BJ (cell line): ENCODE results near the gene EDDM3A. TPM values are rescaled to one million over a fixed set of nuclear protein-coding genes. Genes with fewer than 3 reads are reported as not detected.
"Not testable (repeated sequence)": the region's sequence is repeated elsewhere in the genome, so short reads cannot be mapped to it uniquely, and the experiment has no call there.

Source experiments
- CTCF ChIA-PET: fragments of 350-600 bp; formaldehyde crosslinking; extraction: SDS; loops from one replicate; lab custom pipeline; 2021; ENCODE audit warnings: antibody characterized with exemption, inconsistent platforms; lab: Yijun Ruan, JAX
- POLR2A ChIA-PET: fragments of 300-600 bp; sonication (Branson Sonifier 250); formaldehyde crosslinking; extraction: SDS; loops from one replicate; lab custom pipeline; 2021; ENCODE audit warnings: antibody characterized with exemption; lab: Charles Lee
- DNase-seq: peaks from one replicate; pipeline ENCODE4 v3.0.0-alpha.2; 2011; ENCODE audit warnings: low read depth
- H3K27me3 ChIP-seq: 2 replicates; pipeline ENCODE4 v1.6.0; 2011; ENCODE audit warnings: low read length; ENCODE audit not compliant: control insufficient read depth, insufficient read depth
- H3K36me3 ChIP-seq: 2 replicates; pipeline ENCODE4 v1.5.1; 2011; ENCODE audit warnings: low read length; ENCODE audit not compliant: control insufficient read depth, insufficient read depth
- H3K4me3 ChIP-seq: 2 replicates; pipeline ENCODE4 v1.5.1; 2011; ENCODE audit warnings: low read depth, mild to moderate bottlenecking, control low read depth, low read length
- polyA plus RNA-seq: library from polyadenylated mRNA; depleted of rRNA; stranded (reverse); fragments of >200 nt; gene quantifications from 2 replicates; pipeline ENCODE4 v1.2.3, GENCODE V29; 2011
- TF ChIP-seq, protein P1 (sequence below): IDR thresholded peaks from 2 replicates; pipeline ENCODE4 v1.5.1; 2011; ENCODE audit warnings: low read depth, mild to moderate bottlenecking, control low read depth, inconsistent platforms, low read length, moderate library complexity; ENCODE audit not compliant: insufficient read depth

Gene EDDM3A
- polyA plus RNA-seq, 1 experiment, result not detected

DNA sequence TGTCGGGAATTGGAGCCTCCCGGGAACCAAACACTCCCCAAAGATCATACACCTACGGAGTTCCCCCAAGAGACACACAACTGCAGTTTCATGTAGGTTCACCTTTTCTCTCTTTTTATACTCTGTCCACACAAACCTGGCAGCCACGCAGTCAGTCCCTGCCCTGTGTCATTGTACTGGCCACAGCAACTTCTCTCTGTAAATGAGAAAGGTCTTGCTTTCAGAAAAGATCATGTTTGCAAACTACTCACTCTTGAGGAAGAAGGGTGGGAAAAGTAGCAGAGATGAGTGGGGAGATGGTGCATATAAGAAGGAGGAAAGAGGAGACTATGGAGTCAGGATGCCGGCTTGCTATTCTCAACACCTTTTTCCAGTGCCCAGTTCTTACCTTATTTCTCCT lies 46.8 kb upstream of the EDDM3A start:
- Histone ChIP-seq H3K4me3 (no peak overlapping the region), H3K36me3 (no peaks in the 10 kb centered on the region), H3K27me3 (no peaks in the 10 kb centered on the region)
- POLR2A ChIA-PET, result no interaction called here
- no peak for DNase-seq
- CTCF ChIA-PET, result interaction anchor here (0.9 kb wide), 1 partner anchor 157 kb away, joined by 3 read pairs; no protein-coding TSS in a partner anchor
- TF ChIP-seq, protein P1, sequence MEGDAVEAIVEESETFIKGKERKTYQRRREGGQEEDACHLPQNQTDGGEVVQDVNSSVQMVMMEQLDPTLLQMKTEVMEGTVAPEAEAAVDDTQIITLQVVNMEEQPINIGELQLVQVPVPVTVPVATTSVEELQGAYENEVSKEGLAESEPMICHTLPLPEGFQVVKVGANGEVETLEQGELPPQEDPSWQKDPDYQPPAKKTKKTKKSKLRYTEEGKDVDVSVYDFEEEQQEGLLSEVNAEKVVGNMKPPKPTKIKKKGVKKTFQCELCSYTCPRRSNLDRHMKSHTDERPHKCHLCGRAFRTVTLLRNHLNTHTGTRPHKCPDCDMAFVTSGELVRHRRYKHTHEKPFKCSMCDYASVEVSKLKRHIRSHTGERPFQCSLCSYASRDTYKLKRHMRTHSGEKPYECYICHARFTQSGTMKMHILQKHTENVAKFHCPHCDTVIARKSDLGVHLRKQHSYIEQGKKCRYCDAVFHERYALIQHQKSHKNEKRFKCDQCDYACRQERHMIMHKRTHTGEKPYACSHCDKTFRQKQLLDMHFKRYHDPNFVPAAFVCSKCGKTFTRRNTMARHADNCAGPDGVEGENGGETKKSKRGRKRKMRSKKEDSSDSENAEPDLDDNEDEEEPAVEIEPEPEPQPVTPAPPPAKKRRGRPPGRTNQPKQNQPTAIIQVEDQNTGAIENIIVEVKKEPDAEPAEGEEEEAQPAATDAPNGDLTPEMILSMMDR, result no peak

DNA sequence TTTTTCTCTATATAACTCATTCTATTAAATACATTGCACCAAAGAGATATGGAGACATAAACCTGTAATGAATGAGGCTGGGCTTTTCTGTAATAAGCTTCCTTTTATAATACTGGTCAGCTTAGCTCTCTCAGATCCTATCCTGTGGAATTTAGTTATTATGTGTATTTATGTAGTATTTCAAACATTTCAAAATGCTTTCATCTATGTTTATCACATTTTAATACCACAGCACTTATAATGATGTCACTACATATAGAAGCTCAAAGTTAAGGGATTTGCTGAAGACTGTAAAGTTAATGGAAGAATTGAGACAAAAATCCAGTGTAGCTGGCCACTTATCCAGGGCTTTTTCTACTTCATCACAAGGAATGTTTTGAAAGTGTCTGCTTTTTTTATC lies 45.8 kb upstream of the EDDM3A start:
- ChIA-PET CTCF (interaction anchor here (1.1 to 1.7 kb wide), 3 partner anchors 9 to 158 kb away, joined by 4 to 8 read pairs (median 5); no protein-coding TSS in a partner anchor), POLR2A (no interaction called here)
- TF ChIP-seq, protein P1, result no peak

DNA sequence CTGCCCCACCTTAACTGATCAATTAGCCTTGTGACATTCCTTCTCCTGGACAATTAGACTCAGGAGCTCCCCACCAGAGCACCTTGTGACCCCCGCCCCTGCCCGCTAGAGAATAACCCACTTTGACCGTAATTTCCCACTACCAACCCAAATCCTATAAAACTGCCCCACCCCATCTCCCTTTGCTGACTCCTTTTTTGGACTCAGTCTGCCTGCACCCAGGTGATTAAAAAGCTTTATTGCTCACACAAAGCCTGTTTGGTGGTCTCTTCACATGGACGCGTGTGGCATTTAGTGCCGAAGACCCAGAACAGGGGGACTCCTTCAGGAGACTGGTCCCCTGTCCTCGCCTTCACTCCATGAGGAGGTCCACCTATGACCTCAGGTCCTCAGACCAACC lies 44.7 kb upstream of the EDDM3A start:
- CTCF ChIA-PET, result interaction anchor here (0.6 to 1.7 kb wide), 2 partner anchors 9 to 155 kb away, joined by 3 to 5 read pairs; no protein-coding TSS in a partner anchor
- DNase-seq, H3K4me3 ChIP-seq, POLR2A ChIA-PET, H3K36me3 ChIP-seq, H3K27me3 ChIP-seq: not testable (repeated sequence)

More for the DNA sequence above, 45.8 kb upstream of the EDDM3A start:
- Histone ChIP-seq H3K36me3 (no peaks in the 10 kb centered on the region), H3K4me3 (no peak overlapping the region), H3K27me3 (no peaks in the 10 kb centered on the region)
- DNase-seq, result no peak

DNA sequence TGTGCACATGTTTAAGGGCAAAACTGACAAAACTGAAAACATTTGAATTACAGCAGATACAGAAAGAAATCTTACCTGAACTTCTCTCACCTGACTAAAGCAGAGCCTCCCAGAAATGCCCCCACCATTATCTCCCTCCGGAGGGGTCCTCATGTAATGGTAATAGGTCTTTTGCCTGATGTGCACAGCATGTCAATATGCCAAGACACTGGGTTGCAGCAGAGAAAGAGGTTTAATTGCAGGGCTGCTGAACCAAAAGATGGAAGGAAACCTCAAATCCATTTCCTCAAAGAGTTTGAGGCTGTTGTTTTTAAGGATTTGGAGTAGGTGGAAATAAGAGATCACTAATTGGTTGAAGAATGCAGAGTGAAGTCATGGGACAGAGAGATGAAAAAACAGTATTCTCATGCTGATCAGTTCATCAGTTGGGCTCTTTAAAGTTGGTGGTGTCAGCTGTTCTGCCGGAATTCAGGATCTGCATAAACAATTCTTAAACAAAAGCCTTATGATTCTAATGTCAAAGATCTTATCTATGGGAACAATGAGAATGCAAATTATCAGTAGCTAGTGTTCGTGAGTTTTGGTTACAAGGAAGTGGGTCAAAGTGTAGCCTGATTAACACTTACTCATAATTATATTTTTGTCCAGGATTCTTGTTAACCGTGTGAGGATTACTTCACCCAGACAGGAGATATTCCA lies 38.9 kb upstream of the EDDM3A start:
- Histone ChIP-seq H3K27me3 (no peaks in the 10 kb centered on the region), H3K4me3 (no peak overlapping the region), H3K36me3 (no peaks in the 10 kb centered on the region)
- DNase-seq, result no peak
- ChIA-PET POLR2A (no interaction called here), CTCF (interaction anchor here (0.6 to 1.6 kb wide), 3 partner anchors 10 to 442 kb away, joined by 3 to 5 read pairs (median 3); no protein-coding TSS in a partner anchor)
- TF ChIP-seq, protein P1, result no peak

DNA sequence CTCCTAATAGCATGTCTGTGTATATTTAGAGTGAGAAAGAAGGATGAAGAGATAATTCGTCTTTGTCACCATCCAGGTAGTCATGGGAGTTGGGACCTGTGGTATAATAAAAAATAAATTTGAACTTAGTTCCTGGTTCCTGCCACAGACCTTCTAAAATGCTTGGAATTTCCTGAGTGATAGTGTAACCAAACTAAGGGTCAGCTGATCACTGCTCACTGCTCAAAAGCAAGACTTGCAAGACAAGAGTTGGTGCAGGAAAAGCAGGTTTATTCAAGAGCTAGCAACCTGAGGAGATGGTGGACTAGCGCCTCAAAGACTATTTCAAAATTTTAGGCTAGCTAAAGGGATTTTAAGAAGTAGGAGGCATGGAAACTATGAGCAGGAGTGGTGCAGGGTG lies 38.1 kb upstream of the EDDM3A start:
- DNase-seq, result no peak
- ChIA-PET POLR2A (no interaction called here), CTCF (interaction anchor here (1.6 kb wide), 1 partner anchor 16 kb away, joined by 5 read pairs; no protein-coding TSS in a partner anchor)
- Histone ChIP-seq H3K27me3 (no peaks in the 10 kb centered on the region), H3K4me3 (no peak overlapping the region), H3K36me3 (no peaks in the 10 kb centered on the region)
- TF ChIP-seq, protein P1, result no peak

DNA sequence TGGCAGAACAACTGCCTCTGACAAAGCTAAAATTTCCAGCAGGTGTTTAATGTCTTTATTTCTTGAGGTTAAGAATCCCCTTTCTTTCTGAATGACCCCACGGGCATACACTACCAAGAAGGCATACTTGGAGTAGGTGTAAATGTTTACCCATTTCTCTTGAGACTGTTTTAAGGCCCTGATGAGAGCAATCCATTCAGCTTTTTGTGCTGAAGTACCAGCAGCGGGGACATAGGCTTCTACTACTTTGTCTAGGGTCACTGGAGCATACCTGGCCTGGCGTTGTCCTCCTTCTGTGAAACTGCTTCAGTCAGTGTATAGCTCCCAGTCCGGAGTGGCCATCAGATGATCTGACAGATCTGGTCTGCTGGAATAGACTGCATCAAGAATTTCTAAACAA lies 34.4 kb upstream of the EDDM3A start:
- TF ChIP-seq, protein P1, result no peak
- H3K27me3 ChIP-seq, result no peaks in the 10 kb centered on the region
- no peak overlapping the region for H3K4me3 ChIP-seq
- no peak for DNase-seq
- ChIA-PET CTCF (no interaction called here), POLR2A (no interaction called here)
- H3K36me3 ChIP-seq, result no peaks in the 10 kb centered on the region
